Gastroesophageal sphincter (tissue), 3 donors: ENCODE results near the gene SPEN.
A peak's percentile ranks its signal among the peaks of the same experiment; 100 is the strongest.

ENCODE experiments used
- EP300 ChIP-seq: sonication (generic); formaldehyde crosslinking; IDR thresholded peaks from one replicate; pipeline ENCODE4 v1.6.1; 2017; ENCODE audit warnings: antibody characterized with exemption, mild to moderate bottlenecking
- POLR2A ChIP-seq, 2 donors: fragments of 450-650 bp; IDR thresholded peaks; one replicate each; pipeline ENCODE4 v1.6.1; 2017; ENCODE audit warnings: antibody characterized with exemption in 2 of 2, mild to moderate bottlenecking in 2 of 2, moderate library complexity in 1 of 2
- POLR2AphosphoS5 ChIP-seq: sonication (generic); formaldehyde crosslinking; IDR thresholded peaks from one replicate; pipeline ENCODE4 v1.6.1; 2017; ENCODE audit warnings: antibody characterized with exemption
- TF ChIP-seq, protein P1 (sequence below), 4 experiments: fragments of 200-600 bp in 2 of 4; fragments of 450-650 bp in 2 of 4; sonication (generic) in 1 of 4; IDR thresholded peaks; one replicate each; pipeline ENCODE4 v1.5.1; 2017 to 2019; ENCODE audit warnings: antibody characterized with exemption in 4 of 4, mild to moderate bottlenecking in 2 of 4, moderate library complexity in 2 of 4

DNA sequence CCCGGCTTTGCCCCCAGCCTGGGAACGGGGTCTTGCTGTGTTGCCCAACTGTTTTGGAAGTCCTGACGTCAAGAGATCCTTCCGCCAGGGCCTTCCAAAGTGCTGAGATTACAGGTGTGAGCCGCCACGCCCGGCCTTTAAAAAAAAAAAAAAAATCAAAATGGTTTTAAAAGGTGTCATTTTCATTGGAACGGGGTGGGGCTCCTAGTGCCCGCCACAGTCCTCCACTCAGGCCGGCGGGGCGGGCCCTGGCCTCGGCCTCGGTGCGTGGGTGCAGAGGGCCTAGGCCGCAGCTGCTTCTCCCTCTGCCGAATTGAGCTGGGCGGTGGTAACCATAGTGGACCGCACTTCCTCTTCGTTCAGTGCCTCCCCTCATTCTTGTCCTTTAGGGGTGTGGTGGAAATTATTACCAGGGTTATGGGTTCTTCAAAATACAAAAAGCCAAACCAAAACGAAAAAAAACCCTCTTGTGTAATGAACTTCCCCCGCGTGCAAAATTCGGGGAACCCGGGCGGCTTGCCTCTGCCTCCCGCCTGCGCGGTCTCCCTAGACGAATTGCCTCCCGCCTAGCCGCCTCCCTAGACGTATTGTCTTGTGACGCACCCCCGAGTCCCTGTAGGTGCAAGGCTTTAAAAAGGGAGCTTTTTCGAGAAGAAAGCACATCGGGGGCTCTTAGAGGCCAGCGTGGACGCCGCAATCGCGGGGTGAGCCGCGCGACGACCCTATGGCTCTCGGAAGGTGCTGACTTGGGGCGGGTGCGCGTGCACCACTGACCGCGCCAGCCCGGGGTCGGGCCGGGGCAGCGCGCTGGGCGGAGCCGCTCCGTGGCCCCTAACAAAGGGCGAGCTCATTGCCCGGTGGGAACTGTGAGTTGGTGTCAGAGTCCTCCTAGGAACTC, 10.5 kb upstream of the SPEN start:
- TF ChIP-seq POLR2A (IDR thresholded peaks at IDR 0.05) (peak in 1 of 2 donors; percentile 7), EP300 (no peak), POLR2AphosphoS5 (no peak)
- TF ChIP-seq, protein P1, sequence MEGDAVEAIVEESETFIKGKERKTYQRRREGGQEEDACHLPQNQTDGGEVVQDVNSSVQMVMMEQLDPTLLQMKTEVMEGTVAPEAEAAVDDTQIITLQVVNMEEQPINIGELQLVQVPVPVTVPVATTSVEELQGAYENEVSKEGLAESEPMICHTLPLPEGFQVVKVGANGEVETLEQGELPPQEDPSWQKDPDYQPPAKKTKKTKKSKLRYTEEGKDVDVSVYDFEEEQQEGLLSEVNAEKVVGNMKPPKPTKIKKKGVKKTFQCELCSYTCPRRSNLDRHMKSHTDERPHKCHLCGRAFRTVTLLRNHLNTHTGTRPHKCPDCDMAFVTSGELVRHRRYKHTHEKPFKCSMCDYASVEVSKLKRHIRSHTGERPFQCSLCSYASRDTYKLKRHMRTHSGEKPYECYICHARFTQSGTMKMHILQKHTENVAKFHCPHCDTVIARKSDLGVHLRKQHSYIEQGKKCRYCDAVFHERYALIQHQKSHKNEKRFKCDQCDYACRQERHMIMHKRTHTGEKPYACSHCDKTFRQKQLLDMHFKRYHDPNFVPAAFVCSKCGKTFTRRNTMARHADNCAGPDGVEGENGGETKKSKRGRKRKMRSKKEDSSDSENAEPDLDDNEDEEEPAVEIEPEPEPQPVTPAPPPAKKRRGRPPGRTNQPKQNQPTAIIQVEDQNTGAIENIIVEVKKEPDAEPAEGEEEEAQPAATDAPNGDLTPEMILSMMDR (IDR thresholded peaks at IDR 0.05): no peak
